ENCODE results near the gene TIAM2. TPM values are rescaled to one million over a fixed set of nuclear protein-coding genes. Genes with fewer than 3 reads are reported as not detected.
A peak's percentile ranks its signal among the peaks of the same experiment; 100 is the strongest.

The TIAM2 gene
- total and polyA plus RNA-seq, 9 donors = 9.1 to 15.6 (median 10.3) TPM

- intact Hi-C loops (cut with DNase I) = no loop called here
- TF ChIP-seq POLR2A (IDR thresholded peaks at IDR 0.05) = no peak
- no peak for TF ChIP-seq CTCF (IDR thresholded peaks at IDR 0.05)
- TF ChIP-seq EP300 (IDR thresholded peaks at IDR 0.05) = no peak
- no peaks in the 10 kb centered on the region for H3K9me3 ChIP-seq
- 34 to 41% (median 37%) methylated on average over 13 of the region's 13 CpGs for WGBS, 3 donors
- H3K4me3 ChIP-seq = peak overlapping the region; percentile 20
- H3K4me1 ChIP-seq (ENCODE audit: insufficient read depth) = peaks cover 1% of the 10 kb centered on the region
- H3K36me3 ChIP-seq = no peaks in the 10 kb centered on the region
- peak overlapping the region; percentile 34 to 42 for H3K27ac ChIP-seq
- no peaks in the 10 kb centered on the region for H3K27me3 ChIP-seq
- no peak for DNase-seq
Observed at GRCh38 chr6:155142168-155143028, 147.3 kb downstream of the TIAM2 start.

- no peak for DNase-seq
- peak overlapping the region; percentile 11 for H3K4me3 ChIP-seq
- H3K9me3 ChIP-seq = no peaks in the 10 kb centered on the region
- intact Hi-C loops (cut with DNase I) = no loop called here
- TF ChIP-seq EP300 (IDR thresholded peaks at IDR 0.05) = no peak
- no peak for TF ChIP-seq CTCF (IDR thresholded peaks at IDR 0.05)
- TF ChIP-seq POLR2A (IDR thresholded peaks at IDR 0.05) = no peak
- H3K27me3 ChIP-seq = no peaks in the 10 kb centered on the region
- H3K27ac ChIP-seq = peak overlapping the region; percentile 34 to 42
- peaks cover 1% of the 10 kb centered on the region for H3K4me1 ChIP-seq (ENCODE audit: insufficient read depth)
- WGBS, 3 donors = 11 to 17% (median 11%) methylated on average over 4 of the region's 4 CpGs
- H3K36me3 ChIP-seq = no peaks in the 10 kb centered on the region
Observed at GRCh38 chr6:155143029-155143577, 148.0 kb downstream of the TIAM2 start.

- peaks cover 1% of the 10 kb centered on the region for H3K4me1 ChIP-seq (ENCODE audit: insufficient read depth)
- DNase-seq = no peak
- TF ChIP-seq POLR2A (IDR thresholded peaks at IDR 0.05) (no peak), CTCF (IDR thresholded peaks at IDR 0.05) (no peak), EP300 (IDR thresholded peaks at IDR 0.05) (no peak)
- H3K27ac ChIP-seq = peak overlapping the region in 1 of 2 donors; percentile 42
- intact Hi-C loops (cut with DNase I) = no loop called here
- no peaks in the 10 kb centered on the region for H3K27me3 ChIP-seq
- 43 to 49% (median 46%) methylated on average over 7 of the region's 7 CpGs for WGBS, 3 donors
- no peaks in the 10 kb centered on the region for H3K36me3 ChIP-seq
- peak overlapping the region; percentile 11 for H3K4me3 ChIP-seq
- H3K9me3 ChIP-seq = no peaks in the 10 kb centered on the region
Observed at GRCh38 chr6:155143578-155144106, 148.5 kb downstream of the TIAM2 start.

GRCh38 chr6:155146205-155146604 lies 151.1 kb downstream of the TIAM2 start:
- H3K4me3 ChIP-seq = no peak overlapping the region
- H3K27me3 ChIP-seq = no peaks in the 10 kb centered on the region
- H3K27ac ChIP-seq = no peak overlapping the region
- TF ChIP-seq EP300 (IDR thresholded peaks at IDR 0.05) = no peak
- TF ChIP-seq CTCF (IDR thresholded peaks at IDR 0.05) = no peak
- no peak for TF ChIP-seq POLR2A (IDR thresholded peaks at IDR 0.05)
- H3K9me3 ChIP-seq = no peaks in the 10 kb centered on the region
- WGBS, 3 donors = 90 to 97% (median 93%) methylated on average over 4 of the region's 4 CpGs
- H3K36me3 ChIP-seq = no peaks in the 10 kb centered on the region
- no peak for DNase-seq
- intact Hi-C loops (cut with DNase I) = no loop called here
- peaks cover 1% of the 10 kb centered on the region for H3K4me1 ChIP-seq (ENCODE audit: insufficient read depth)

Data from ovary (tissue), 9 donors.